Activated CD8-positive, alpha-beta memory T cell treated with anti-CD3 and anti-CD28 coated beads for 24 hours (primary cell): ENCODE measurements around the gene TRIM63.

ENCODE experiments used
- DNase-seq: peaks from one replicate; pipeline ENCODE4 v3.0.0-alpha.2; 2020

Gene TRIM63

GRCh38 chr1:26032656-26033357 is 34.6 kb downstream of the TRIM63 start:
- no peak for DNase-seq

GRCh38 chr1:26031611-26032220 is 35.7 kb downstream of the TRIM63 start:
- no peak for DNase-seq

- DNase-seq: no peak
Observed at GRCh38 chr1:26031196-26031595, 36.2 kb downstream of the TRIM63 start.

GRCh38 chr1:26029864-26030481 is 37.5 kb downstream of the TRIM63 start:
- no peak for DNase-seq

GRCh38 chr1:26029054-26029863 is 38.2 kb downstream of the TRIM63 start:
- no peak for DNase-seq

GRCh38 chr1:26028490-26028980 is 38.9 kb downstream of the TRIM63 start:
- DNase-seq: no peak

GRCh38 chr1:26027716-26028489 is 39.5 kb downstream of the TRIM63 start:
- no peak for DNase-seq

- no peak for DNase-seq
Observed at GRCh38 chr1:26025517-26025916, 41.9 kb downstream of the TRIM63 start.

- DNase-seq: no peak
Observed at GRCh38 chr1:26025060-26025459, 42.4 kb downstream of the TRIM63 start.

GRCh38 chr1:26023826-26024225 is 43.6 kb downstream of the TRIM63 start:
- DNase-seq: no peak

GRCh38 chr1:26023009-26023408 is 44.4 kb downstream of the TRIM63 start:
- no peak for DNase-seq

GRCh38 chr1:26022404-26022779 is 45.0 kb downstream of the TRIM63 start:
- no peak for DNase-seq

- no peak for DNase-seq
Observed at GRCh38 chr1:26021647-26022403, 45.6 kb downstream of the TRIM63 start, which contains the start of gene EXTL1. TSS of gene EXTL1 (plus strand) at chr1:26021775. CDS start at chr1:26022647, 872 bp downstream.

GRCh38 chr1:26020941-26021646 is 46.3 kb downstream of the TRIM63 start:
- DNase-seq: no peak

- no peak for DNase-seq
Observed at GRCh38 chr1:26020330-26020768, 47.1 kb downstream of the TRIM63 start.

- no peak for DNase-seq
Observed at GRCh38 chr1:26019641-26020315, 47.7 kb downstream of the TRIM63 start.

GRCh38 chr1:26017606-26018005 is 49.8 kb downstream of the TRIM63 start:
- no peak for DNase-seq

- no peak for DNase-seq
Observed at GRCh38 chr1:26016953-26017545, 50.4 kb downstream of the TRIM63 start.

- DNase-seq: no peak
Observed at GRCh38 chr1:26016258-26016952, 51.0 kb downstream of the TRIM63 start.
